Activated T-cell treated with anti-CD3 and anti-CD28 coated beads, Interleukin-2, amount 50 U/mL, for 24 hours (primary cell): ENCODE measurements around the gene TPX2.
"Not testable (repeated sequence)": the region's sequence is repeated elsewhere in the genome, so short reads cannot be mapped to it uniquely, and the experiment has no call there.

Experiments used
- DNase-seq: peaks from one replicate; pipeline ENCODE4 v3.0.0-alpha.2; 2020
- H3K27ac Mint-ChIP-seq: 2 replicates; pipeline ENCODE4 v1.8.0; 2020; ENCODE audit warnings: mild to moderate bottlenecking, mixed read lengths
- H3K27me3 Mint-ChIP-seq: 2 replicates; pipeline ENCODE4 v1.8.0; 2020; ENCODE audit warnings: mixed read lengths
- H3K36me3 Mint-ChIP-seq: 2 replicates; pipeline ENCODE4 v1.8.0; 2020; ENCODE audit warnings: low read depth, mixed read lengths
- H3K4me1 Mint-ChIP-seq: 2 replicates; pipeline ENCODE4 v1.8.0; 2020; ENCODE audit warnings: low read depth, mixed read lengths
- H3K4me3 Mint-ChIP-seq: 2 replicates; pipeline ENCODE4 v1.8.0; 2020; ENCODE audit warnings: mild to moderate bottlenecking, moderate library complexity, mixed read lengths
- H3K9me3 Mint-ChIP-seq: 2 replicates; pipeline ENCODE4 v1.8.0; 2020; ENCODE audit warnings: mixed read lengths

Gene TPX2

DNA sequence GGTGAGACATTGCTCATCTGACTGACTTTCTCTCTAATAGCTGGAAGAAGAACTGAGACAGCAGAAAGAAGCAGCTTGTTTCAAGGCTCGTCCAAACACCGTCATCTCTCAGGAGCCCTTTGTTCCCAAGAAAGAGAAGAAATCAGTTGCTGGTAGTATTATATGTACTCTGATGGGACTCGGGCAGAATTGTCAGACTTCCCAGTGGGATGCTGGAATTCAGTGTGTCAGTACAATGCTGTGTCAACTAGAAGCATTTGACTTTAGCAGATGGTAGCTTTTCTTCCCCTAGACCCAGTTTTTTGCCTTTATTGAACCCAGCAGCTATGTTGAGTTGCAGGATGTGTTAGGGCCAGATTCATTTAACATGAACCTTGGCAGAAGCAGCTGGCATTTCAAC, 58.3 kb downstream of the TPX2 start:
- Mint-ChIP-seq H3K4me1 (no peaks in the 10 kb centered on the region), H3K36me3 (peaks cover 90% of the 10 kb centered on the region), H3K9me3 (no peaks in the 10 kb centered on the region), H3K27me3 (no peaks in the 10 kb centered on the region), H3K27ac (no peak overlapping the region), H3K4me3 (no peak overlapping the region)
- DNase-seq: no peak

GRCh38 chr20:31801508-31801907, 62.4 kb downstream of the TPX2 start:
- no peaks in the 10 kb centered on the region for H3K27me3 Mint-ChIP-seq
- H3K27ac Mint-ChIP-seq: no peak overlapping the region
- H3K4me3 Mint-ChIP-seq: no peak overlapping the region
- H3K36me3 Mint-ChIP-seq: peaks cover 70% of the 10 kb centered on the region
- no peak for DNase-seq
- peaks cover 13% of the 10 kb centered on the region for H3K4me1 Mint-ChIP-seq
- no peaks in the 10 kb centered on the region for H3K9me3 Mint-ChIP-seq

DNA sequence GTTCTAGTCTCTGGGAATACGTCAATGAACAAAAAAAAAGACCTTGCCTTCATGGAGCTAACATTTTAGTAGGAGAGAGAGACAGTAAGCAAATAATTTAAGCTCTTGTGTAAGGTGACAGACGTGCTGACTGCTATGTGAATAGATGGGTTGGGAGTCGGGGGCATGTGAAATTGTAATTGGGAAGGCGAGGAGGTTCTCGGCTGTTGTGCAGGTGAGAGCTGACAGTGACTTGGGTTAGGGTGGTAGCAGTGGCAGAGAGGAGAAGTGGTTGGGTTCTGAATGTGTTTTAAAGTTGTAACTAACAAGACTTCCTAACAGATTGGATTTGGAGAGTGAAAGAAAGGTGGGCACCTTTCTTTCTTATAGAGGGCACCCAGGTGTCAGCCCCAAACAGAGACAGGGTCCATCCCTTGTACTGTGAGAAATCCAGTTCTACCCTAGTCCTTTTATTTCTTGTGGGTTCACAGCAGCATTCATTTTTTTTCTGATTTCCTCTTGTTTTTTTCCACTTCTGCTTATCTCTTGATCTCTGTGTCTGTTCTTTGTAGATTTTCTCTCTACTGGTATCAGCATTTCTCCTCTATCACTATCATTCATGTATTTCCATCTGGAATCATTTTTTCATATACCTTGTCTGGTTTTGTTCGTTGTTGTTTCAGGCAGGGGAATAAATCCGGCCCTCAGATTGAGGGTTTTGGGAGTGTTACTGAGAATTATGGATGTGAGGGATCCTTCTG, 64.6 kb downstream of the TPX2 start:
- no peak overlapping the region for H3K4me3 Mint-ChIP-seq
- DNase-seq: no peak
- no peaks in the 10 kb centered on the region for H3K27me3 Mint-ChIP-seq
- H3K27ac Mint-ChIP-seq: no peak overlapping the region
- no peaks in the 10 kb centered on the region for H3K9me3 Mint-ChIP-seq
- H3K36me3 Mint-ChIP-seq: peaks cover 52% of the 10 kb centered on the region
- peaks cover 13% of the 10 kb centered on the region for H3K4me1 Mint-ChIP-seq

GRCh38 chr20:31806564-31807355, 67.7 kb downstream of the TPX2 start:
- DNase-seq: no peak
- Mint-ChIP-seq H3K4me1 (peaks cover 13% of the 10 kb centered on the region), H3K9me3 (no peaks in the 10 kb centered on the region), H3K27me3 (no peaks in the 10 kb centered on the region), H3K4me3 (no peak overlapping the region), H3K36me3 (peaks cover 27% of the 10 kb centered on the region), H3K27ac (no peak overlapping the region)

- H3K36me3 Mint-ChIP-seq: peaks cover 9% of the 10 kb centered on the region
- H3K9me3 Mint-ChIP-seq: no peaks in the 10 kb centered on the region
- H3K27ac Mint-ChIP-seq: no peak overlapping the region
- no peaks in the 10 kb centered on the region for H3K27me3 Mint-ChIP-seq
- DNase-seq: no peak
- H3K4me3 Mint-ChIP-seq: no peak overlapping the region
- peaks cover 10% of the 10 kb centered on the region for H3K4me1 Mint-ChIP-seq
Measured at GRCh38 chr20:31808481-31808880, 69.4 kb downstream of the TPX2 start.

GRCh38 chr20:31809661-31810060, 70.6 kb downstream of the TPX2 start:
- no peak overlapping the region for H3K4me3 Mint-ChIP-seq
- DNase-seq: no peak
- no peak overlapping the region for H3K27ac Mint-ChIP-seq
- H3K9me3 Mint-ChIP-seq: no peaks in the 10 kb centered on the region
- no peaks in the 10 kb centered on the region for H3K4me1 Mint-ChIP-seq
- H3K36me3 Mint-ChIP-seq: peaks cover 2% of the 10 kb centered on the region
- H3K27me3 Mint-ChIP-seq: no peaks in the 10 kb centered on the region

- H3K27me3 Mint-ChIP-seq: no peaks in the 10 kb centered on the region
- H3K4me1 Mint-ChIP-seq: no peaks in the 10 kb centered on the region
- H3K36me3 Mint-ChIP-seq: no peaks in the 10 kb centered on the region
- no peak for DNase-seq
- H3K9me3 Mint-ChIP-seq: no peaks in the 10 kb centered on the region
- no peak overlapping the region for H3K27ac Mint-ChIP-seq
- H3K4me3 Mint-ChIP-seq: no peak overlapping the region
Measured at GRCh38 chr20:31811198-31811597, 72.1 kb downstream of the TPX2 start.

DNA sequence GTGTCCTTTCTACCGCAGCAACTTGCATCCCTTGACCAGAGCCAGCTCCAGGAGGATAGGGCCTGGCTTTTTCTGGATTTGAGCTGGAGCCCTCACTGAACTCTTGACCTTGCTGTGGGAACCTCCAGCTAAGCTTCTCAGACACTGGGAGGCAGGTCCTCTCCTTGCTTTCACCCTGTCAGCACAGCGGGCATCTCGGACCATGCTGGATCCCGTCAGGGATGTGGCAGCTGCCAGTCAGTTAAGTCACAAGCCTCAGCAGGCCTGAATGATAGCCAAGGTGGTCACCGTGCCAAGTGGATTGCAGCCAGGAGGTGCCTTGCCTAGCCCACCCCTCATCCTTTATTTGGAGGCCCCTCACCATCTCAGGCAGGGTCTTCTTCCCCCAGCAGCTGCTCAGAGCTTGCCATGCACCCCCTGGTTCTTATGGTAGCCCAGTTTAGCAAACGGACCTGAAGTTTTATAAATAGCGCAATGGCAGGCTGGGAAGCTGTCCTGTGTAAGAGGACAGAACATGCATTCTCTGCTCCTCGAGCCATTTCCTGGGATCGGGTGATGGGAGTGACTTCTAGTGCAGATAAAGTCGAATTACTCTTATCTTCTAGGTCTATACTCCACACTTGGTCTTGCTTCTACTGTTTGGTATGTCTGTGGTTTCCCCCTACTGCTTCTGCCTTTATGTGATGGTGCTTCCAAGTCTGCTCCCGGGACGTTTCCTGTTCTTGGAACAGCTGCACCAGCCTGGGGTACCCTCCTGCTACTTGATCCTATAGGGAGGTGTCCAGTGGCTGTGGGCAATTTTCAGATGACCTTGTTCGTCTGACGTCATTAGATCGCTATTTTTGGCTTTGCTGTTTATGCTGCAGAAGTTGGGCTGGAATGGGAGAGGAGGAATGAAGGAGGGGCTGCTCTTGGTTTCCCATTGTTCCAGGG, 73.0 kb downstream of the TPX2 start:
- H3K4me3 Mint-ChIP-seq: no peak overlapping the region
- no peak for DNase-seq
- no peaks in the 10 kb centered on the region for H3K4me1 Mint-ChIP-seq
- no peaks in the 10 kb centered on the region for H3K9me3 Mint-ChIP-seq
- H3K36me3 Mint-ChIP-seq: no peaks in the 10 kb centered on the region
- H3K27ac Mint-ChIP-seq: no peak overlapping the region
- H3K27me3 Mint-ChIP-seq: no peaks in the 10 kb centered on the region

DNA sequence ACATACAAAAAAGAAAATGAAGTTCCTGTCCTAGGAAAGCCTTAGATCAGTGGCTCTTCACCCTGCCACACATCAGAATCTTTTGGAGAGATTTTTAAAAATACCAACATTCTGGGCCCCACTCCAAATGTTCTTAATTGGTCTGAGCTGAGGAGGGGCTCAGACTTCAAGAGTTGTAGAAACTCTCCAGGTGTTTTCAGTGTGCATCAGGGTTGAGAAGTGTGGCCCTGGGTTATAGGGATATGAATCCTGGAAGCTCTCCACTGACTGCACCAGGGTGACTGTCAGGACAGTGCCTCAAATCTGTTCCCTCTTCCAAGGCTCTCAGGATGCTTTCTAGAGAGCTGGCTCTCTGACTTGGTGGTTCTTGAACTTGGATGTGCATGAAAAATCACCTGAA, 74.5 kb downstream of the TPX2 start:
- Mint-ChIP-seq H3K4me3 (no peak overlapping the region), H3K27ac (no peak overlapping the region), H3K4me1 (no peaks in the 10 kb centered on the region), H3K9me3 (no peaks in the 10 kb centered on the region), H3K36me3 (no peaks in the 10 kb centered on the region), H3K27me3 (no peaks in the 10 kb centered on the region)
- DNase-seq: no peak

GRCh38 chr20:31814142-31814541, 75.1 kb downstream of the TPX2 start:
- H3K27me3 Mint-ChIP-seq, H3K4me3 Mint-ChIP-seq, H3K9me3 Mint-ChIP-seq, DNase-seq, H3K36me3 Mint-ChIP-seq, H3K27ac Mint-ChIP-seq, H3K4me1 Mint-ChIP-seq: not testable (repeated sequence)

GRCh38 chr20:31815408-31816188, 76.5 kb downstream of the TPX2 start:
- Mint-ChIP-seq H3K9me3 (no peaks in the 10 kb centered on the region), H3K27me3 (no peaks in the 10 kb centered on the region), H3K27ac (no peak overlapping the region), H3K4me1 (no peaks in the 10 kb centered on the region), H3K36me3 (no peaks in the 10 kb centered on the region), H3K4me3 (no peak overlapping the region)
- no peak for DNase-seq

DNA sequence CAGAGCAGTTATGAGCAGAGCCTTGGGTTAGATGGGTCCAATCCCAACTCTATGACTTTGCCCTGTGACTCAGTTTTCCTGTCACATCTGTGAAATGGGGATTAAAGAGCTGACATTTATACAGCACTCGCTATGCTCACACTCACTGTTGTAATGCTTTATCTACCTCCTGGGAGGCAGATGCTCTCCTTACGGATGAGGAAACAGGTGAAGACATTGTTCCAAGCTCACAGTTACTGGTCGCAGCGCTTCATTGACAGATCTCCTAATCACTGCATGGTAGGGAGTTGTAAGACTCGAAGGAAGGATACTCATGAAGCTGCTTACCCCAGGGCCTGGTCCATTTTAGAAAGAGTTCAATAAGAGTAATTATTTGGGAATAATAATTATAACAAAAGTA, 77.1 kb downstream of the TPX2 start:
- no peak overlapping the region for H3K27ac Mint-ChIP-seq
- H3K4me3 Mint-ChIP-seq: no peak overlapping the region
- H3K4me1 Mint-ChIP-seq: no peaks in the 10 kb centered on the region
- no peak for DNase-seq
- H3K36me3 Mint-ChIP-seq: no peaks in the 10 kb centered on the region
- H3K9me3 Mint-ChIP-seq: no peaks in the 10 kb centered on the region
- no peaks in the 10 kb centered on the region for H3K27me3 Mint-ChIP-seq

DNA sequence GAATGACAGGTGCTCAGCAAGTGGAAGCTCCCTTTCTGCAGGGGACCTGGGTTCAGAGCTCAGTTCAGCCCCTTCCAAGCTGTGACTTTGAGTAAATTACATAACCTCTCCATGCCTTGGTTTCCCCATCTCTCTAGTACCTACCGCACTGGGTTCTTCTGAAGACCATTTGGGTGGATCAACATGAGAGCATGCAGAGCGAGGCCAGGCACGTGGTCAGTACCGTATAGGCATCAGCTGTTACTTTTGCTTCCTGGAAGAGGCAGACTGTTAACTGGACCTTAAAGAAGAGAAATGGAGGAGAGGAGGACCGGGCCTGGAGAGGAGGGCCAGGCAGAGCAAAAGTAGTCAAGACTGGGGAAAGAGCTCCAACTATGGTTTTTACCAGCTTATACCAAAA, 78.4 kb downstream of the TPX2 start:
- Mint-ChIP-seq H3K4me3 (no peak overlapping the region), H3K27ac (no peak overlapping the region), H3K27me3 (no peaks in the 10 kb centered on the region), H3K4me1 (no peaks in the 10 kb centered on the region), H3K36me3 (no peaks in the 10 kb centered on the region), H3K9me3 (no peaks in the 10 kb centered on the region)
- DNase-seq: no peak

DNA sequence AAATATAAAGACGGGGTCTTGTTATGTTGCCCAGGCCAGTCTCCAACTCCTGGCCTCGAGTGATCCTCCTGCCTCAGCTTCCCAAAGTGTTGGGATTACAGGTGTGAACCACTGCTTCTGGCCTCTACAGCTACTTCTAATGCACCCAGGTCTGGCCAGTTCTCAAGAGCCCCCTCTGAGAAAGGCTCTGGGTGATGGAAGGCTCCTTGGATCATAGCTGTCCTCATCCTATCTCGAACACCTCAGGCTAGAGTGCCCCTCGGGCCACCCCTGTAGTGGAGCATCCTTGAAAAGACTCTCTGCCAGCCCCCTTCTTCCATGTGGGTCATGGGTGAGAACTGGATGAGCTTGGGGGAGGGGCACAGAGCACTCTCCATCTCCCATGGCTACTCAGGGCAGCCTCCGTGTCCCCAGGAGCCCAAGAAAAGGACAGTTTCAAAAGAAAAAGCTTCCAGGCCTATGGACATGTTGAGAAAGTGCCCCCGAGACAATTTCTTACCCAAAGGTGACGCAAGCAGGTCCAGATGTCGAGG, 79.4 kb downstream of the TPX2 start:
- Mint-ChIP-seq H3K4me1 (peaks cover 2% of the 10 kb centered on the region), H3K36me3 (no peaks in the 10 kb centered on the region), H3K4me3 (no peak overlapping the region), H3K9me3 (no peaks in the 10 kb centered on the region), H3K27me3 (no peaks in the 10 kb centered on the region), H3K27ac (no peak overlapping the region)
- DNase-seq: no peak
